Measurements from ENCODE around the gene MYH13.

- TF ChIP-seq, protein P1, sequence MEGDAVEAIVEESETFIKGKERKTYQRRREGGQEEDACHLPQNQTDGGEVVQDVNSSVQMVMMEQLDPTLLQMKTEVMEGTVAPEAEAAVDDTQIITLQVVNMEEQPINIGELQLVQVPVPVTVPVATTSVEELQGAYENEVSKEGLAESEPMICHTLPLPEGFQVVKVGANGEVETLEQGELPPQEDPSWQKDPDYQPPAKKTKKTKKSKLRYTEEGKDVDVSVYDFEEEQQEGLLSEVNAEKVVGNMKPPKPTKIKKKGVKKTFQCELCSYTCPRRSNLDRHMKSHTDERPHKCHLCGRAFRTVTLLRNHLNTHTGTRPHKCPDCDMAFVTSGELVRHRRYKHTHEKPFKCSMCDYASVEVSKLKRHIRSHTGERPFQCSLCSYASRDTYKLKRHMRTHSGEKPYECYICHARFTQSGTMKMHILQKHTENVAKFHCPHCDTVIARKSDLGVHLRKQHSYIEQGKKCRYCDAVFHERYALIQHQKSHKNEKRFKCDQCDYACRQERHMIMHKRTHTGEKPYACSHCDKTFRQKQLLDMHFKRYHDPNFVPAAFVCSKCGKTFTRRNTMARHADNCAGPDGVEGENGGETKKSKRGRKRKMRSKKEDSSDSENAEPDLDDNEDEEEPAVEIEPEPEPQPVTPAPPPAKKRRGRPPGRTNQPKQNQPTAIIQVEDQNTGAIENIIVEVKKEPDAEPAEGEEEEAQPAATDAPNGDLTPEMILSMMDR (conservative IDR thresholded peaks at IDR 0.05; ENCODE audit: low read depth, low read length) = no peak
- TF ChIP-seq EZH2 (IDR thresholded peaks at IDR 0.05; ENCODE audit: borderline replicate concordance, low read depth, low read length, poor library complexity, severe bottlenecking) = no peak
Observed at GRCh38 chr17:10318535-10318934, 54.3 kb downstream of the MYH13 start.

All from A673 (cell line).